HG03175 (cell line): ENCODE data around the gene NAT8.
"Not testable (repeated sequence)": the region's sequence is repeated elsewhere in the genome, so short reads cannot be mapped to it uniquely, and the experiment has no call there.

ENCODE experiments used
- ATAC-seq: cut with Tn5 transposase; IDR thresholded peaks from one replicate; pipeline ENCODE4 v1.9.1; 2021; ENCODE audit warnings: mild to moderate bottlenecking, moderate library complexity; ENCODE audit not compliant: unreplicated experiment

NAT8 gene

DNA sequence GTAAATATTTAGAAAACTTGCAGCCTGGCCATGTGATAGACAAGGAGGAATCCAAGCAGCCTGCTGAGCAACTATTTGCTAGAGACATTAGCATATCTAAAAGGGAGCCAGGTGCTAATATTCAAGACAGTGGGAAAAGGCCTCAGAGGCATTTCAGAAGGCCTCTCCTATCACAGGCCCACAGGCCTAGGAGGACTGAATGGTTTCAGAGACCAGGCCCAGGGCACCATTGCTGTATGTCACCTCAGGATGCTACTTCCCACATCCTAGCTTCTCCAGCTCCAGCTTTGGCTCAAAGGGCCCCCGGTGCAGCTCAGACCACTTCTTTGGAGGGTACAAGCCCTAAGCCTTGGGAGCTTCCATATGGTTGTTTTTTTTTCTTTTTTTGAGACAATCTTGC, 3.8 kb downstream of the NAT8 start:
- no peak for ATAC-seq

DNA sequence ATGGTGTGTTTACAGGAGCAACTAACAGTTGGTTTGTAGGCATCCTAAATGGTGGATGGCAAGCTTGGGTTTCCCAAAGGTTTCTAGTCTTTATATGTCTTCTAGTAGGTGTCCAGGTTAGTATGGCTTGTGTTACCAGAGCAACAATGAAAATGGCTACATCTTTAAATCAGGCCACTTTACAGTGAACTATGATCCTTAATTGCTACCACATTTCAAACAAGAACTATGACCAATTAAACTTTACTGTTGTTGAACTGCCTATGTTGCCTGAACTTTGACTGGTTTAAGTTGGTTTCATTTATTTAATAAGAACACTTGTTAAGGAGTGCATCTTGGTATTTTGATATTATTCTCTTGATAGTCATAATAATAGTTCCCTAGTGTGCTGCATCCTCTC, 5.2 kb downstream of the NAT8 start:
- ATAC-seq = not testable (repeated sequence)

DNA sequence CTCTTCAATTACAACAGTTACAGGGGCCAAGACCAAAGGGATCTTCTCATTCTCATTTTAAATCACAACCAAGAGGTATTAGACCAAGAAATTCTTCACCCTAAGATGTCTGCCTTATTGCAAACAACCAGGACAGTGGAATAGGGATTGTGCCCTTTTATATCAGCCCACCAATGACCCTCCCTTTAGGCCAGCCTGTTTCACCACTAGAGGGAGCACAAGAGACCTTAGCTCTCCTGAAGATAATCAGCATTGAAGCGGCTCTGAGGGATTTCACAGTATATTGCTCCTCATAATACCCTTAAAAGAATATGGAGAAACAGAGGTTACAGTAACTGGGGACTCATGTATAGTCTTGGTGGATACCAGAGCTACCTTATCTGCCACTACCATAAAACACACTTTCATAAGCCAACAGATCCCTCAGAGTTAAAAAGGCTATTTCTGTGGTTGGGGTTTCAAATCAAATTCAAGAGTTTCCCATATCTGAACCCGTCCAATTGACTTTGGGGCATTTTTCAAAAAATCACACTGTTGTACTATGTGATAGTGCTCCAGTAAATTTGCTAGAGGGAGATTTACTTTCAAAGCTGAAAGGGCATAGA, 11.5 kb downstream of the NAT8 start:
- ATAC-seq = peak; percentile 67

DNA sequence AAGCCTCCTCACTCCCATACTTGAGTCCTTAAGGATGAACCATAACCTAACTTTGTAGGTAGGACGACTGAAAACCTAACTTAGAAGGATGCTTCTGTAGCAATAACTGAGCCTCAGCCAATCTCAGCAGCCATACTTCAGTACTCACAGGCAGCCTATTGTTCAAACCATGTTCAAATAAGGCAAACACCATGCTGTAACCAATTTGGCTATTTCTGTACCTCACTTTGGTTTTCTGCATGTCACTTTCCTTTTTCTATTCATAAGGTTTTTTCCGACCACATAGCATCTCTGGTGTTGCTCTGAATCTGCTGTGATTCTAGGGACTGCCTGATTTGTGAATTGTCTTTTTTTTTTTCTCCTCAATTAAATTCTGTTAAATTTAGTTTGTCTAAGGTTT, 13.7 kb downstream of the NAT8 start:
- not testable (repeated sequence) for ATAC-seq

DNA sequence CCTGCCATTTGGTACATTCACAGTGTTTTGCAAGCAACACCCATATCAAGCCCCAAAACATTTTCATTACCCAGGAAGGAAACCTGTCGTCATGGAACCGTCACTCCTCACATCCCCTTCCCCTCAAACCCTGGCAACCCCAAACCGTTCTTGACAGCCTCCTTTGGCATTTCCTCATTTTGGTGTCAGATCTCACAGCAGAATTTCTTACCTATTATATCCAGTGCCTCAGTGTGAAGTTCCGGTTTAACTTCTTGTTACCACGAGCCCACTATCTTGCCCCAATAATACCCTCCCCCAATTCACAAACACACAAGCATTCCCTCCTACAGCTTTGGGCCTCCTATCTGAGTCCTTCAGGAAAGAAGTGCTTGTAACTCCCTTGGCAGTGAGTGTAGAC, 16.0 kb downstream of the NAT8 start:
- not testable (repeated sequence) for ATAC-seq

DNA sequence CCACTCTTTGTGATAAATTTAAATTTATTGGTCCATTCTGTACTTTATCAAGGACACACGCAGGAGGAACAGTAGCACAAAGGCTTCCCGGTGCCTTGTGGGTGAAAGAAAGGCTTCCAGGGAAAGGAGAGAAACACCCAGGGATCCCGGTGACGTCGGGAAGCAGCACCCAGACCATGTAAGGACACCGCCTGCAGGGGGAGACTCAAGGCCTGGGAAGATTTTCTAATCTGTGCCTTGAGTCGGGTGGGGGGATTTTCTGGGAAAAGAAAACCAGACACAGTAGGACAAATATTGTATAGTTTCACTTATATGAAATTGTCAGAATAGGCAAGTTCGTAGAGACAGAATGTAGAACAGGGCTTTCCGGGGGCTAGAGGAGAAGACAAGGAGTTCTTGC, 17.6 kb downstream of the NAT8 start:
- not testable (repeated sequence) for ATAC-seq

DNA sequence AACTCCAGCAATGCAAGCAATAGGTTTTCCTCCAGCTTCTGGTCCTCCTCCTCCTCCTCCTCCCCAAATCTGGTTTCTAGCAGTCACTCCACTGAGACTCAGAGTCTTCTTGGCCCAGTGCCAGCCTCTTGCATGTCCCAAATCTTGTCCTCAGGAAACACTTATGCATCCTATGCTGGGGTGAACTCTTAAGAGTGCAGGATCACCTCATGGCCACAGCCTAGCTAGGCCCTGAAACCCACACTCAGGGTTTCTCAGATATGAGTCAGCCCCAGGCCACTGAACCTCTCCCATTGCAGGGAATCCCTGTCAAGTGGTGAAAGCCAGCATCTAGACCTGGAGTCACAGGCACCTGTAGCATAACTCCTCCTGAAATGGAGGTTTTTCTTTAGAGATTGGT, 18.2 kb downstream of the NAT8 start:
- ATAC-seq = not testable (repeated sequence)

DNA sequence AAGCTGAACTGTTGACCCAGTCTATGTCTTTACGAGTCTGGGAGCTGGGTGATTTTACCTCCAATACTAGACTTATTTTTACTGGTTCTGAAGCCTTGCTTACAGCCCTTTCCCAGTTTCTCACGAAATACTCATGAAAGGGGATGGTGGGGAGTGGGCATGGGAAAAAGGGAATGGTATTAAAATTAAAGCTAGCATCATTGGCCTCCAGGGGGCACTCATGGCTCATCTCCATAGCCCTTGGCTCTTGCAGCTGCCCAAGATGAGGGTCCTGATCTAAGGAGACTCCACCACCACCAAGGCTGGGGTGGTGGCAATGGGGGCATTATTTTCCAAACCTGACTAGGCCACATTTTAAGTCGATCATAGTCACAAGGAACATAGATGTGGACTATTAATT, 22.3 kb downstream of the NAT8 start:
- not testable (repeated sequence) for ATAC-seq

DNA sequence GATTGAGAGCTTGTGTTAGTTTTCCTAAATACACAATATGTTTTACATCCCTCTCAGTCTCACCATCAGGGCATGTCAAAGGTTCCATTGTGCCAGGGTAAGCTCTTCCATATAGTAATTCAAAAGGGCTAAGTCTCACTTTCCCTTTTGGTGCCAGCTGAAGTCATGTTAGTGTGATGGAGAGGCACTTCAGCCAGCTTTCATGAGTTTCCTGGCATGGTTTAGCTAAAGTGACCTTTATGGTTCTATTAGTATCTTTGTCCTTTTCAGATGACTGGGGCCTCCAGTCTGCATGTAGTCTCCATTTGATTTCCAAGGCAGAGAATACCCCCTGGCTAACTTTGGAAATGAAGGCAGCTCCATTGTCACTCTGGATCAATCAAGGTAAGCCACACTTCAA, 27.2 kb downstream of the NAT8 start:
- ATAC-seq = no peak

DNA sequence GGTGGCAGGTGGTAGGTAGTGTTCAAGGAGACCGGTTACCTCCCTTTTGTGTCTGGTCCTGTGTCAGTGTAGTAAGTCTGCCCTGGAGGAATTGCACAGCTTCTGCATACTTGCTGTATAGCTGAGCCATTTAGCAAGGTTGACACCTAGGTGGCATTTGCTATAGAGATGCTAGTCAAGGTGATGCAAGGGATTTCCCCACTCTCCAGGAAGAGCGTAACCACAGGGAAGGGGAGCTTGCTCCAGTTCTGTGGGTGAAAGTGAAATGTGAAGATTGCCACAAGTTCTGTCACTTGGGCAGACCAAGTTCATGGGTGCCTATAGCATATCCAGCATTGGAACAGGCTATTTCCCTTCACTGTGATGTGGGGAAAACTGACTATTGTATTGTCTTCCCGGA, 28.1 kb downstream of the NAT8 start:
- no peak for ATAC-seq

DNA sequence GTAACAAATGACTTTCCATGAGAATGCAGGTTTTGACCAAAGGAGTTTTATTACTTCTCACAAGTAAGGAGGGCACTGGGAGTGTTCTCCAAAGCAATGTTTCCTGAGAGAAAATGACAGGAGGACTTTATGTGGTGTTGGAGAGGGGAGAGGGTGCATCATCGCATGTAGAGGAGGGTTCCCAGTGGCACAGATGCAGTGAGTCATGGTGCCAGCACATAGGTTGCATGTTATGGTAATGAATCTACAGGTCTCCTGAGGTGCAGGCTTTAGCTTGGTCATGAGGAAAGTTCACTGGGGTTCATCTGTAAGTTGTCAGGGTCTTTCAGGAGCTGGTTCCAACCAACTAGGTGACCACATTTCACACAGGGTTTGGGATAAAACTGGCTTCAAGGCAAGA, 30.4 kb downstream of the NAT8 start:
- no peak for ATAC-seq

DNA sequence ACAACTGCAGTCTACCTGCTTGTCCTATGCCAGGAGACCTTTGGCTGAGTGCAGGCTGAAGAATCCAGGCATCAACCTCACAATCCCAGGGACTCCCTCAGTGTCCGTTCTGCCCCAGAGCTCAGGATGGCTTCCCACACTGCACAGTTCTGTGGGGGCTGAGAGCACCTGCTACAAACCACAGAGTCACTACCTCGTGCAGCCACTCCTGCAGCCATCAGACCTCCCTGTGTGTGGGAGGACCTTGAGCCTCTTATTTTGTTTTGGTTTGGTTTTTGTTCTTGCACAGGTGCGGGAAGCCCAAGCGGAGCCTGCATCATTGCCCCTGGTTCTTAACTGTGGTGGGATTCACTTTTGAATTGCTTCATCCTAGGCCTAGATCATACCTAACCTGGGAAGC, 31.0 kb downstream of the NAT8 start:
- ATAC-seq = no peak

DNA sequence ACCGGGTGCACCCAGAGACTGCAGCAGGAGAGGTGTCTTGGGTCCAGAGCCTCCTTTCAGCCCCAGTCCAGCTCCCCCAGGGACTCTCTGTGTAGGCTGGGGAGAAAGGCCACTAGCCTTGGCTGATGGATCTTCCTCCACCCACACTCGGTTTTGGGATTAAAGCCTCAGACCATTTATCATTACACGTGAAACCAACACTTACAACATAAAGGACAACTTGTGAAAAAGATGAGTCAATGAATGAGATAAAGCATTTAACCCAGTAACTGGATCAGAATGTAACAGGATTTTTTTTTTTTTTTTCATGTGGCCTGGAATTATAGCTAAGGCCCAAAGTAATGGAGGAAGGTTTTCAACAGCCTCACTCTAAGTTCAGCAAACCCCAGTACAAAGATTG, 32.1 kb downstream of the NAT8 start:
- no peak for ATAC-seq

DNA sequence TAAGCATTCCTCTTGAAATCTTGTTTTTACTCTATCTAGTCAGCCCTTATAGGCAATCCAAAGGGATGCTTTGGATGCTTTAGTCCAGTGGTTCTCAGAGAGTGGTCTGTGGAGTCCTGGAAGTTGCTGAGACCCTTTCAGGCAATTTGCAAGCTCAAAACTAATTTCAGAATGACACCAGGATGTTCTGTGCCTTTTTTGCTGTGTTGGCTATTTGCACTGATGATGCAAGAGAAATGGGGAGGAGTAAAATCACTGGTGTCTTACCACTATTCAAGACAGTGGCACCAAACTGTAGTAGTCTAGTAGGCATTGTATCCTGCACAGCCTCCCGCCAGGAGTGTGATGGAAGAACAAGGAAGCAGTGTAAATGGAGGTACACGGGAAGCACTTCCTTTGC, 37.6 kb downstream of the NAT8 start:
- not testable (repeated sequence) for ATAC-seq

DNA sequence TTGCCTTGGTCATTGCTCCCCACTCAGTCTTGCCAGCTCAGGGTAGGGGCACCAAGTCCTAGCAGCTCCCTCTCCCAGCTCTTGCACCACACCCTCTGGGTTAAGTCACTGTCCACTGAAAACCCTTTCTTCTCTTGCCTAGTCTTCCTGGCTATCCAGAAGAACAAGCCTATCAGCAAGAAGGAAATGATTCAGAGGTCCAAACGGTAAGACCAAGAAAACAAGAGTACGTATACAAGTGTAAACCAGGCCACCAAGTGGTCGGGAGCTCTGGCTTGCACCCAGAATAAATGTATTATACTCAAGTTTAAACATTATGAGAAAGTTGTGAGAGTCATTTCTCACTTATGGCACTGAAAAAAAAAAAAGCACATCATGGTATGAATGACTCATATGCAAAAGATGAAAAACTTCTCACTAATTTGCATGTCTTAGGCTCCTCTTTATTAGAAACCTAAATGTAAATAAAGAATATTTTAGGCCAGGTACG, 39.1 kb downstream of the NAT8 start:
- ATAC-seq = not testable (repeated sequence)

DNA sequence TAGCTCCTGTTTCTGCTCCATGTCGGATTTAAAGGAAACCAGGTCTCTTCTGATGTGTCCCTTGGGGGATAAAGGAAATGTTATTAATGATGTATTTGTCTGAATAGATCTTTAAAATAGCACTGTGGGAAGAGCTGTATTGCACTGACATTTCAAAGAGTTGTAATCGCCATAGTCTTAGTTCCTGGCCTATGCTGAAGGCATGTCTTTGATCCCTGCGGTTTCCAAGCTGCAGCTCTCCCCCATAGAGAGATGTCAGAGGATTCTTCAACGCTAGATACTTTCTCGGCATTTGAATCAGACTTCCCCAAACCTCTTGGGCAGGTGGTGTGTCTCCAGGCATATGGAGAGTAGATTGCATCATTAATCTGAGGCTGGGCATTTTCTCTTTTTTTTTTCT, 40.4 kb downstream of the NAT8 start:
- ATAC-seq = no peak

DNA sequence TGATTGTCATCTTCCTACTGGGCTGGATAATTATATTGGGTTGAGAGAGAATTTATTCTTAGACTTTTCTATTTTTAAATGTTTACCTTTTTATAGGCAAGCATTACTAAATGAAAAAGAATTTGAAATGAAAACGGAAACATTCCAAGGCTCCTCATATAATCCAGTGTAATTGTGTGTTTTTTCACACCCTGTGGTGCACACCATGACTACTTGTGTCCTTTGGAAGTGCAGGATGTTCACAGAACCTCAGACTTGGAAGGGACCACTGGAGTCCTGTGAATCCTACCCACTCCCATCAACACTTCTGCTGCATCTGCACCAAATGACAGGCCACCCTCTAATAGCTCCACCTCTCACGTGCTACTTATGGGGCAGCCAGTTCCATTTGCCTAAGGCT, 48.0 kb downstream of the NAT8 start:
- ATAC-seq = no peak

DNA sequence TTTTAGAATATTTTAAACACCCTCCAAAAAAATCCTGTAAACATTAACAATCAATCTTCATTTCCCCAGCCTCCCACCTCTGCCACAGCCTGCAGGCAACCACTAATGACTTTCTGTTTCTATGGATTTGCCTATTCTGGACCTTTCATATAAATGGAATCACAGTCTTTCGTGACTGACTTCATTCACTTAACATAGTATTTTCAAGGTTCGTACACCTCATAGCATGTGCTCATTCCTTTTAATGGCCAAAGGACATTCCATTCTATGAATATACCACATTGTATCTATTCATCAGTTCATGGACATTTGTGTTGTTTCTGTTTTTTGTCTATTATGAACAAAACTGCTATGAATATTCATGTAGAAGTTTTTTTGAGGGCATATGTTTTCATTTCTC, 48.5 kb downstream of the NAT8 start:
- no peak for ATAC-seq
